GM18909 (cell line): ENCODE data around the gene FAM204A.

Source experiments
- ATAC-seq: cut with Tn5 transposase; IDR thresholded peaks from one replicate; pipeline ENCODE4 v1.9.1; 2021; ENCODE audit warnings: mild to moderate bottlenecking; ENCODE audit not compliant: unreplicated experiment, poor library complexity

Gene FAM204A

GRCh38 chr10:118341791-118342637 is at the start of gene FAM204A:
Gene FAM204A (minus strand): TSS chr10:118342324. CDS start chr10:118336415, 5,909 bp downstream.
- peak; percentile 100 for ATAC-seq

- no peak for ATAC-seq
Measured at GRCh38 chr10:118383699-118384098, 41.6 kb upstream of the FAM204A start.

- no peak for ATAC-seq
Measured at GRCh38 chr10:118383063-118383689, 41.1 kb upstream of the FAM204A start.

GRCh38 chr10:118374404-118374803 is 32.3 kb upstream of the FAM204A start:
- ATAC-seq = no peak

GRCh38 chr10:118373786-118374185 is 31.7 kb upstream of the FAM204A start:
- no peak for ATAC-seq

- ATAC-seq = no peak
Measured at GRCh38 chr10:118370499-118370898, 28.4 kb upstream of the FAM204A start.

- ATAC-seq = no peak
Measured at GRCh38 chr10:118369641-118370205, 27.6 kb upstream of the FAM204A start.

- ATAC-seq = no peak
Measured at GRCh38 chr10:118365702-118366101, 23.6 kb upstream of the FAM204A start.

GRCh38 chr10:118362103-118362502 is 20.0 kb upstream of the FAM204A start:
- ATAC-seq = no peak

- ATAC-seq = no peak
Measured at GRCh38 chr10:118358327-118358726, 16.2 kb upstream of the FAM204A start.

- no peak for ATAC-seq
Measured at GRCh38 chr10:118357841-118358240, 15.7 kb upstream of the FAM204A start.

- no peak for ATAC-seq
Measured at GRCh38 chr10:118356628-118357027, 14.5 kb upstream of the FAM204A start.

GRCh38 chr10:118355234-118355633 is 13.1 kb upstream of the FAM204A start:
- ATAC-seq = no peak

GRCh38 chr10:118349235-118349634 is 7.1 kb upstream of the FAM204A start:
- no peak for ATAC-seq

GRCh38 chr10:118343549-118343948 is 1.4 kb upstream of the FAM204A start:
- no peak for ATAC-seq

- no peak for ATAC-seq
Measured at GRCh38 chr10:118343115-118343514, 991 bp upstream of the FAM204A start.

- ATAC-seq = peak; percentile 3
Measured at GRCh38 chr10:118342638-118343020, 505 bp upstream of the FAM204A start.

GRCh38 chr10:118340486-118340885 is 1.6 kb downstream of the FAM204A start:
- ATAC-seq = no peak

- ATAC-seq = no peak
Measured at GRCh38 chr10:118339111-118339510, 3.0 kb downstream of the FAM204A start.

- no peak for ATAC-seq
Measured at GRCh38 chr10:118337356-118337755, 4.8 kb downstream of the FAM204A start.

- no peak for ATAC-seq
Measured at GRCh38 chr10:118333871-118334270, 8.3 kb downstream of the FAM204A start.
